HG02970 (cell line): ENCODE data around the gene SLC10A2.
A peak's percentile ranks its signal among the peaks of the same experiment; 100 is the strongest.
"Not testable (repeated sequence)": the region's sequence is repeated elsewhere in the genome, so short reads cannot be mapped to it uniquely, and the experiment has no call there.

ENCODE experiments used
- ATAC-seq: cut with Tn5 transposase; IDR thresholded peaks from one replicate; pipeline ENCODE4 v1.9.1; 2021; ENCODE audit warnings: mild to moderate bottlenecking, moderate library complexity, moderate number of reproducible peaks; ENCODE audit not compliant: unreplicated experiment, low FRiP score

Gene SLC10A2

GRCh38 chr13:103066079-103066780 lies at the start of gene SLC10A2:
Gene SLC10A2 (minus strand): TSS chr13:103066417. CDS start chr13:103066249, 168 bp downstream.
- ATAC-seq: no peak

GRCh38 chr13:103107580-103107979 lies 41.4 kb upstream of the SLC10A2 start:
- no peak for ATAC-seq

- ATAC-seq: no peak
These were observed 38.1 kb upstream of the SLC10A2 start for GRCh38 chr13:103104340-103104739.

- ATAC-seq: not testable (repeated sequence)
These were observed 37.2 kb upstream of the SLC10A2 start for GRCh38 chr13:103103456-103103855.

- no peak for ATAC-seq
These were observed 36.3 kb upstream of the SLC10A2 start for GRCh38 chr13:103102482-103102881.

GRCh38 chr13:103101901-103102300 lies 35.7 kb upstream of the SLC10A2 start:
- ATAC-seq: no peak

GRCh38 chr13:103101500-103101899 lies 35.3 kb upstream of the SLC10A2 start:
- no peak for ATAC-seq

- ATAC-seq: no peak
These were observed 34.6 kb upstream of the SLC10A2 start for GRCh38 chr13:103100830-103101229.

- no peak for ATAC-seq
These were observed 33.6 kb upstream of the SLC10A2 start for GRCh38 chr13:103099722-103100293.

GRCh38 chr13:103098535-103098934 lies 32.3 kb upstream of the SLC10A2 start:
- ATAC-seq: no peak

GRCh38 chr13:103097366-103097928 lies 31.2 kb upstream of the SLC10A2 start:
- no peak for ATAC-seq

GRCh38 chr13:103093649-103094048 lies 27.4 kb upstream of the SLC10A2 start:
- not testable (repeated sequence) for ATAC-seq

GRCh38 chr13:103087275-103087674 lies 21.1 kb upstream of the SLC10A2 start:
- no peak for ATAC-seq

GRCh38 chr13:103081435-103081834 lies 15.2 kb upstream of the SLC10A2 start:
- ATAC-seq: no peak

- peak; percentile 81 for ATAC-seq
These were observed 11.9 kb upstream of the SLC10A2 start for GRCh38 chr13:103078158-103078557.

GRCh38 chr13:103068836-103069235 lies 2.6 kb upstream of the SLC10A2 start:
- ATAC-seq: no peak

GRCh38 chr13:103067751-103068555 lies 1.7 kb upstream of the SLC10A2 start:
- ATAC-seq: no peak

GRCh38 chr13:103066781-103067345 lies 646 bp upstream of the SLC10A2 start:
- no peak for ATAC-seq

GRCh38 chr13:103063376-103063775 lies 2.8 kb downstream of the SLC10A2 start:
- ATAC-seq: no peak

GRCh38 chr13:103062079-103062478 lies 4.1 kb downstream of the SLC10A2 start:
- no peak for ATAC-seq

- no peak for ATAC-seq
These were observed 10.2 kb downstream of the SLC10A2 start for GRCh38 chr13:103056008-103056407.
